Activated effector memory CD4-positive, alpha-beta T cell treated with Interleukin-2 at 50 U/mL for 16 hours (primary cell): ENCODE measurements around the gene ST8SIA3.
"Not testable (repeated sequence)": the region's sequence is repeated elsewhere in the genome, so short reads cannot be mapped to it uniquely, and the experiment has no call there.

ENCODE experiments used
- DNase-seq: peaks from one replicate; pipeline ENCODE4 v3.0.0-alpha.2; 2020

The ST8SIA3 gene

DNA sequence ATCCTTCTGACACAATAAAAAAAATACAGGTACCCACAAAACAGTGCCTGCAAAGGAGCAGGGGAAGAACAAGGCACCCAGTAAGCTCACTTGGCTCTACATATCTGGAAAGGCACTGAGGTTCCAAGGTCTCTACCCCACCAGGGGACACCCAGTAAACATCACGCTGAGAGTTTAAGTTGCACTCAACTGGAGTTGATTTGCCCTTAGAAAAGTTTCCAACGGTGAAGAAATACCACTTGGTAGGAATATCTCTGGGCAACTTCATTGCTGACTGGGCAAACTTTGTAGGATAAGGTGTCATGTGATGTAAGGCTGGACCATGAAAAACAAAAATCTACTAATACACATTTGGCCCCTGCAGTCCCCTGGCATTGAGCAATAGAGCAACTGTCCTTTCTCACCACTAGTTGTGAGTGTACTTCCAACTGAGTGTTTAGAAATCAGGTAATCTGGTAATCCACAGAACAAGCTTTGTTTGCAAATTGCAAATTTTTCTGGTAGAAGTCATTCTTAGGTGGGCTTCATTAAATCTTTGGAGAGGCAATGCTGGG, 14.2 kb downstream of the ST8SIA3 start:
- DNase-seq = no peak

DNA sequence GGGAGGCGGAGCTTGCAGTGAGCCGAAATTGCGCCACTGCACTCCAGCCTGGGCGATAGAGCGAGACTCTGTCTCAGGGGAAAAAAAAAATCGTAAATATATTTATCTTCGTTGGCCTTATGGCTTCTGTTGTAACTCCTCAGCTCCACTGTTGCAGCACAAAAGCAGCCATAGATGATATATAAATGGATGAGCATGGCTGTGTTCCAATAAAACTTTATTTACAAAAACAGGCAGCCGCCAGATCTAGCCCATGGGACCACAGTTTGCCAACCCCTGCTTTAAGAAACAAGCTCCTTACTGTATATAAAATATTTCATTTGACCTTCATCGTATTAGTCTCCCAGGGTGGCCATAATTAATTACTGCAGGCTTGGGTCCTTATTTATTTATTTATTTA, 20.1 kb downstream of the ST8SIA3 start:
- DNase-seq = no peak

DNA sequence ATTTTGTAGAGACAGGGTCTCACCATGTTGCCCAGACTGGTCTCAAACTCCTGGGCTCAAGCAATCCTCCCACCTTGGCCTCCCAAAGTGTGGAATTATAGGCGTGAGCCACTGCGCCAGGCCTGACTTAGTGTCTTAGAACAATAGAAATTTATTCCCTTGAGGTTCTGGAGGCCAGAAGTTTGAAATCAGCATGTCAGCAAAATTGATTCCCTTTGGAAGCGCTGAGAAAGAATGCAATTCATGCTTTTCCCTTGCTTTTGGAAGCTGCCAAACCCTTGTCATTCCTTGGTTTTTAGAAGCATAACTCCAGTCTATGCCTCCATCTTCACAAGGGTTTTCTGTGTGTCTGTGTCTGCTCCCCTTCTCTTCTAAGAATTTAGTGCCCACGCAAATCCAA, 20.7 kb downstream of the ST8SIA3 start:
- DNase-seq = no peak

DNA sequence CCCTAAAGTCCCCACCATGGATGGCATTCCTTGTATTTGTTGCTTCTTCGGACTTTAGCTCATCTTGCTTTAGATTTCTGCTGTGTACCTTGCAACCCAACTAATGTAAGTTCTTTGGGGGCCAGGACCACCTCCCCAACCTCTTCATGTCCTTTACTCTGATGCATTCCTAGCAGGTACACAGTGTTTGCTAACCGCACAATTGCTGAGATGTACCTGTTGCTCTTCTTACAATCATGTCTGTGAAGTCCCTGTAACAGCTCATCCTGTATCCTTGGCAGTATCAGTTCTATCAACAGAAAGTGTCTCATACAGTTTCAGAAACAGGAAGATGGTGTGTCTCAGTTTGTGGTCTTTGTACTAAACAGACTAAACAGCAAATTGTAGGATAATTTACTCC, 24.1 kb downstream of the ST8SIA3 start:
- DNase-seq = no peak

DNA sequence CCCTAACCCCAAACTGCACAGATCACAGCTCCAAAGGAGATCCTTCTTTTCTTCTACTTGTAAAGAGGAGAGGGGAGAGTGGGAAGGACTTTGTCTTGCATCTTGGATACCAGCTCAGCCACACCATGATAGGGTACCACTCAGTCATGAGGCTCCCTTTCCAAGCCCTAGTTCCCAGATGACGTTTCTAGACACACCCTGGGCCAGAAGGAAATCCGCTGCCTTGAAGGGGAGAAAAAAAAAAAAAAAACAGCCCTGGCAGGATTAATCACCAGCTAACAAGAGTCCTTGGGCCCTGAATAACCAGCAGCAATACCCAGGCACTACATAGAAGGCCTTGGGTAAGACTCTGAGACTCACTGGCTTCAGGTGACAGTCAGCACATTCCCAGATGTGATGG, 36.9 kb downstream of the ST8SIA3 start:
- no peak for DNase-seq

DNA sequence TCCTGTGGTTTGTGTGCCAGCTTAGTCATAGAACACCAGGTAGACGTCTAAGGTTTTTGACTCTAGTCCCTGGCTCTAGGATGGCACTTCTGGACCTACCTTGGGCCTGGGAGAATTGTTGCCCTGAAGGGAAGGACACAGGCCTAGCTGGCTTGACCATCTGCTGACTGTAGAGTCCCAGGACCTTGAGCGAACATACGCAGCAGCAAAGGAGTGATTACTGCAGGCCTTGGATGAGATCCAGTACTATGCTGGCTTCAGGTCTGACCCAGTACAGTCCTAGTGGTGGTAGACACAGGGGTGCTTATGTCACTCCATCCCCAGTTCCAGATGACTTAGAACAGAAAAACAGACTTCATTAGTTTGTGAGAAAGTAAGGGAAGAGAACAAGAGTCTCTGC, 37.7 kb downstream of the ST8SIA3 start:
- no peak for DNase-seq

DNA sequence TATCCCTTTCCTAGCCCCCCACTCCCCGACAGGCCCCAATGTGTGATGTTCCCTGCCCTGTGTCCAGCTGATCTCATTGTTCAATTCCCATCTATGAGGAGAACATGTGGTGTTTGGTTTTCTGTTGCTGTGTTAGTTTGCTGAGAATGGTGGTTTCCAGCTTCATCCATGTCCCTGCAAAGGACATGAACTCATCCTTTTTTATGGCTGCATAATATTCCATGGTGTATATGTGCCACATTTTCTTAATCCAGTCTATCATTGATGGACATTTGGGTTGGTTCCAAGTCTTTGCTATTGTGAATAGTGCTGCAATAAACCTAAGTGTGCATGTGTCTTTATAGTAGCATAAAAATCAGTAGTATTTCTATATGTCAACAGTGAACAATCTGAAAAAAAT, 42.4 kb downstream of the ST8SIA3 start:
- DNase-seq = not testable (repeated sequence)

DNA sequence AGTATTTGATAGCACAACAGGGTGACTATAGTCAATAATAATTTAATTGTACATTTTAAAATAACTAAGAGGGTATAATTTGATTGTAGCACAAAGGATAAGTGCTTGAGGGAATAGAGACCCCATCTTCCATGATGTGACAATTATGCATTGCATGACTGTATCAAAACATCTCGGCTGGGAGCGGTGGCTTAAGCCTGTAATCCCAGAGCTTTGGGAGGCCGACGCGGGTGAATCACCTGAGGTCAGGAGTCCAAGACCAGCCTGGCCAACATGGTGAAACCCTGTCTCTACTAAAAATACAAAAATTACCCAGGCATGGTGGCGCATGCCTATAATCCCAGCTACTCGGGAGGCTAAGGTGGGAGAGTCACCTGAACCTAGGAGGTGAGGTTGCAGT, 44.5 kb downstream of the ST8SIA3 start:
- DNase-seq = not testable (repeated sequence)

DNA sequence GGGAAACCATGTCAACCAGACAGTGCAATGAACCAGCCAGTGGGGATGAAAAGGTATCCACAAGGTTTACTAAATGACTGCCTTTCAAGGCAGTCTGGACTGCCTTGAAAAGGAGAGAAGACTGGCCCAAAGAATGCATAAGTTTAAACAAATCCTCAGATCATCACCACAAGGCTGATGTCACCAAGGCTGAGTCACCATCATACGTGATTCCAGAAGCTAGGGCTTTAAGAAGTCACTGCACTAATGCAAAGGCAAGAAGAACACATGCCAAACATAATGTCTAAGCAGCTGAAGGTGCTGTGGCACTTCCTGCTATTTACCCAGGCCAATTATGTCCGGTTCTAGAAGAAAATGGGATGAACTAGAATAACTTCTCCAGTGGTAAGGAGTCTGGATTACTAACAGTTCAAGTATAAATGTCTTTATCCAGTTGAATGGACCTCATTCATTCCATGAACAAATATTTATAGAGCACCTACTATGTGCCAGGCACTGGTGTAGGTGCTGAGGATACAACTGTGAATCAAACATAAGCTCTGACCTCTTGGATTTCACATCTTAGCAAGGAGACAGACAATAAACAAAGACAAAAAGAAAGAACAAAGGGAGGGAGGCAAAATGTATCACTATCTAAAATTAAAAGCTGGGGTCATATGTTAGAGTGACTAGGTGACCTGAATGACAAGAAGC, 45.2 kb downstream of the ST8SIA3 start:
- no peak for DNase-seq

DNA sequence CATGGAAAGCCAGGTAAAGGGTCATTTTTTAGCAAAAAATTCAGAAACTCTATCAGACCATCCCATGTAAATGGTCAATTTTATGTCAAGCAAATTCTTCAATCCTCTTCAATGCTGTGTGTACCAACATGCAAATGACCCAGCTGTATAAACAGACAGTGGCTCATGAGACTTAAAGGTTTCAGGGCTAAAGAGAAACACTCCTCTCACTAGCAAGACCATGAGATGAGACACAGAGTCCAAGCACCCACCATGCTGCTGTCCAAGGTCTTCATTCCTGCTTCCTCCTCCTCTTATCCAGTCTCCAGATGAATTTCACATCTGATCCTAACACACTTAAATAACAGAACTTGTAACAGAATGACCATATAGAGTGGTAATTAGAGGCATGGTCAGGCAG, 52.0 kb downstream of the ST8SIA3 start:
- no peak for DNase-seq

DNA sequence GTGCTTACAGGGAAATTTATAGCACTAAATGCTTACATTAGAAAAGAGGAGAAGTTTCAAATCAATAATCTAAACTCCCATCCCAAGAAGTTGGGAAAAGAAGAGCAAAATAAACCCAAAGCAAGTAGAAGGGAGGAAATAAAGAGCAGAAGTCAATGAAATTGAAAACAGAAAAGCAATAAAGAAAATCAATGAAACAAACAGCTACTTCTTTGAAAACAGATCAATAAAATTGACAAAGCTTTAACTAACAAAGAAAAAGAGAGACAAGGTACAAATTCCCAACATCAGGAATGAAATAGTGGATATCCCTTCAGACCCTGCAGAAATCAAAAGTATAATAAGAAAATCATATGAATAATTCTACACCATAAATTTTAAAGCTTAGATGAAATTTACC, 57.3 kb downstream of the ST8SIA3 start:
- DNase-seq = no peak

DNA sequence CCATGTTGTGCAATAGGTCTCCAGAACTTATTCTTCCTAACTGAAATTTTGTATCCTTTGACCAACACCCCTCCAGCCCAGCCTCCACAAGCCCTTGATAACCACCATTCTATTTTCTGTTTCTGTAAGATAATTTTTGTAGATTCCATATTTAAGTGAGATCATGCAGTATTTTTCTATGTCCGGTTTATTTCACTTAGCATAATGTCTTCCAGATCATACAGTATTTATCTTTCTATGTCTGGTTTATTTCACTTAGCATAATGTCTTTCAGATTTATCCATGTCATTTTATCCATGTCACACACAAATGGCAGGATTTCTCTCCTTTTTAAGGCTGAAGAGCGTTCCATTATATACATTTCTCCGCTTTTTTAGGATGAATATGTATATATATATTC, 58.4 kb downstream of the ST8SIA3 start:
- DNase-seq = no peak

DNA sequence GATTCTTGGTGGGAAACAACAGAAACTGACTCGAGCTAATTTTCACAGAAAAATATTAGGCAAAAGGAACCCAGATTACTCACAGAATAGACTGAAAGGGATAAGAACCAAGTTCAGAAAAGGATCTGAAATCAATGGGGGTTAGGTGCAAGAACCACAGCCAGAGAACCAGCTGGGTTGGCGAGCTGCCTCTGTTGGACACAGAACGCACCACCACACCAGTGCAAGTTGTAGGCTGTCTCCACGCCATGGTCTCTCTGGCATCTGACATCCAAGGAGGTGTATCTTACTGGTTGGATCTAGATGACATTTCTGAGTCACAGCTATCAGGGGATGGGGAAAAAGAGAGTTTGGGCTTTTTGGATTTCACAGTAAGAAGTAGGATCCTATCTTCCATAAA, 64.2 kb downstream of the ST8SIA3 start:
- DNase-seq = no peak
